KOPT-K1 (cell line): Measurements from ENCODE around the gene PITPNM2.

Experiments used
- H3K27ac ChIP-seq: fragments of 200-600 bp; sonication (generic); 2 replicates; pipeline ENCODE4 v1.5.1; 2016; ENCODE audit warnings: antibody characterized with exemption, mild to moderate bottlenecking, low read depth, low read length; ENCODE audit not compliant: poor library complexity, severe bottlenecking
- H3K36me3 ChIP-seq: fragments of 200-600 bp; sonication (generic); 2 replicates; pipeline ENCODE4 v1.5.1; 2017; ENCODE audit warnings: antibody characterized with exemption, mild to moderate bottlenecking, low read length, moderate library complexity; ENCODE audit not compliant: insufficient read depth
- H3K9me3 ChIP-seq: fragments of 200-600 bp; sonication (generic); 2 replicates; pipeline ENCODE4 v1.5.1; 2017; ENCODE audit warnings: antibody characterized with exemption, low read length, mild to moderate bottlenecking; ENCODE audit not compliant: insufficient read depth, poor library complexity, severe bottlenecking

PITPNM2 gene

DNA sequence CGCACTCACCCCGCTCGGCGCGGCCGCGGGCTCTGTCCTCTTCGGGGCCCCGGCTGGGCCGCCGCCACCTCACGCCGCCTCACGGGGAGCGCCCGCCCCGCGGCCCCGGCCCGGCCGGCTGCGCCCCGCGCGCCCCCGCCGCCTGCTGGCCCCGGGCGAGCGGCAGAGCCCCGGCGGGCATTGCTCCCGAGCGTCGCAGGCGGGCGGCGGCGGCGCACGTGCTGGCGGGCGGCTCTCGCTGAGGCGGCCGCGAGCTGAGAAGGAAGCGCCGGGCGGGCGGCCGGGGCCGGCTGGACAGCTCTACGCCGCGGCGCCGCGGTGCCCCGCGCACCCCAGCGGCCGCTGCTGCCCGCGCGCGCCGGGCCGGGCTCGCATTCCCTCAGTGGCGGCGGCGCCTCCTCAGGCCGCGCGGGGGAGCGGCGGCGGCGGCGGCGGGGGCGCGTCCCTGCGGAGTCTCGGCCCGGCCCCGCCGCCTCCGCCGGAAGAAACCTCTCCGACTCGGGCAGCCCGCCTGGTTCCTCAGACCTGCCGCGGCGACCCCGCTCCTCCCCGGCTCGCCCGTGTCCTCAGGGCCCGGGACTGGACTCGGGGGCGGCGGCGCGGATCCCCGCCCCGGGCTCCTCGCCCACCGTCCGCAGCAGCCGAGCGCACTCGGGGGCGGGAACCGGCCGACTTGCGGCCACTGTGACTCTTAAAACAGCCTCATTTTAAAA is at the start of gene PITPNM2:
Gene PITPNM2 (minus strand): TSS at position 347 of the 713 bp plus-strand sequence. CDS start 116,500 bp downstream, outside the sequence.
- H3K27ac ChIP-seq = peak within 1 kb of the TSS; percentile 89
- H3K36me3 ChIP-seq = peaks cover 35% of the 10 kb centered on the region
- H3K9me3 ChIP-seq = no peaks in the 10 kb centered on the region

DNA sequence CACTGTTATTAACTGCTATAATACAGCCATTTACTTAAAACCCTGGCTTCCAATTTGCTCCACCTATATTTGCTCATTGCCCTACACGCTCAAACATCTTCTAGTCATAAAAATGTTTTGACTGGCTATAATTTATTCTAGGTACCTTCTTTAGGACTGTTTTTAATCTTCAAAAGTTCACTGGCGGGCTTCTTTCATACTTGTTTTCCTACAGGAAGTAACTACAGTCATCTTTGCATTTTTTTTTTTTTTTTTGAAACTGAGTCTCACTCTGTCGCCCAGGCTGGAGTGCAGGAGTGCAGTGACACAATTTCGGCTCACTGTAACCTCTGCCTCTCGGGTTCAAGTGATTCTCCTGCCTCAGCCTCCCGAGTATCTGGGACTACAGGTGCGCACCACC is 49.5 kb upstream of the PITPNM2 start:
- Histone ChIP-seq H3K9me3 (no peaks in the 10 kb centered on the region), H3K27ac (no peak overlapping the region), H3K36me3 (peaks cover 99% of the 10 kb centered on the region)

DNA sequence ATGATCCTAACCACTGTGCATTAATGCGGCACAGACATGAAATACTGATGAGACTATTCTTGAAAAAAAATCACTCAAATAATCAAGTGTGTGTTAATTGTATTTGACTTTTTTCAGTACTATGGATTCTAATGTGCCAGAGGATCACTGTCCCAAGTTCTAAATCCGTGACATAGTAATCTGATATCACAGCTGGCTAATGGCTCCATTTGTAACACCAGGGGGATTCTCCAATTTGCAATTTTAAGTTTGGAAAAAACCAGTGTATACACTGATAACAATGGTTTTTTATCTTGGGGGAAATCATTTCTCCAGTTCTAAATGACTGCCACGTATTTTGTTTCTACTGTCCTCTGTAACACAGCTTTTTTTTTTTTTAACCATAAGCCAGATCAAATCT is 49.0 kb upstream of the PITPNM2 start:
- Histone ChIP-seq H3K9me3 (no peaks in the 10 kb centered on the region), H3K27ac (no peak overlapping the region), H3K36me3 (peaks cover 99% of the 10 kb centered on the region)

DNA sequence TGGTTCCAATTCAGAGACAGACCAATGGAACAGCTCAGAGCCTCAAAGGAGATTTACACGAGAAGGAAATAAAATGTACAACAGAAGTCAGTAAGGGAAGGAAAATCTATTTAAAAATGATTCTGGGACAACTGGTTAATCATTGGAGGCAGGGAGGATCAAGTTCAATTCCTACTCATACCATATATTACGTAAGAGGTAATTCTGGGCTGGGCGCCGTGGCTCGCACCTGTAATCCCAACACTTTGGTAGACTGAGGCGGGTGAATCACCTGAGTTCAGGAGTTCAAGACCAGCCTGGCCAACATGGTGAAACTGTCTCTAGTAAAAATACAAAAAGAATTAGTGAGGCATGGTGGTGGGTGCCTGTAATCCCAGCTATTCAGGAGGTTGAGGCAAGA is 36.7 kb upstream of the PITPNM2 start:
- H3K9me3 ChIP-seq = no peaks in the 10 kb centered on the region
- H3K27ac ChIP-seq = no peak overlapping the region
- H3K36me3 ChIP-seq = peaks cover 99% of the 10 kb centered on the region

DNA sequence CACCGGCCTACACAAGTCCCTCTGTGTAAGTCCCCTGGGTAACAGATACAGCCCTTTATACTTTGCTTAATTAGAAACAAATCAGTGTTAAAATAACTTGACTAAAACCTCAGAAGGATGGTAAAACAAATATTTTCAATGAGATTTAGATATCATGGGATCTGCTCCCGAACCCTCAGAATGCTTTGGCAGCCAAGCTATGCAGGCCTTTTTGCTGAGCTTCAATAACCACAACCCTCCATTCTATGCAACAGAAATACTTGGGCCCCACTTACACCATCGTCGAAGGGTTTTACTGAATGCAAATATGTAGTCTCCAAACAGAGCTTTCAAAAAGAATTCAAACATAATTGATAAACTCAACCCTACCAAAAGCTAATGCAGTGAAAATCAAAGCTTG is 29.3 kb upstream of the PITPNM2 start:
- peaks cover 99% of the 10 kb centered on the region for H3K36me3 ChIP-seq
- no peak overlapping the region for H3K27ac ChIP-seq
- H3K9me3 ChIP-seq = no peaks in the 10 kb centered on the region

DNA sequence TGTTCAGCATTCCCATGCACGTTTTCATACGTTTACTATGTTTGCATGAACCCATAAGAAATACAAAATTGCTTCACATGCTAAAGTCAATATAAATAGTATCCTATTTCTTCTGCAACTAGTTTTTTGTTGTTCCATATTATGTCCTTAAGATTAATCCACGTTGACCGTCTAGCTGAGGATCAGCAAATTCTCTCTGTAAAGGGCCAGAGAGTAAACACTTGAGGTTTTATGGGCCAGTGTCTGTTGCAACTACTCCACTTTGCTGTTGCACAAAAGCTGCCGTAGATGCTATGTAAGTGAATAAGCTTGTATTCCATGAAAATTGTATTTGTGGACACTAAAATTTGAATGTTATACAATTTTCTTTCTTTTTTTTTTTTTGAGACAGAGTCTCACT is 21.1 kb upstream of the PITPNM2 start:
- Histone ChIP-seq H3K9me3 (no peaks in the 10 kb centered on the region), H3K27ac (no peak overlapping the region), H3K36me3 (peaks cover 94% of the 10 kb centered on the region)

DNA sequence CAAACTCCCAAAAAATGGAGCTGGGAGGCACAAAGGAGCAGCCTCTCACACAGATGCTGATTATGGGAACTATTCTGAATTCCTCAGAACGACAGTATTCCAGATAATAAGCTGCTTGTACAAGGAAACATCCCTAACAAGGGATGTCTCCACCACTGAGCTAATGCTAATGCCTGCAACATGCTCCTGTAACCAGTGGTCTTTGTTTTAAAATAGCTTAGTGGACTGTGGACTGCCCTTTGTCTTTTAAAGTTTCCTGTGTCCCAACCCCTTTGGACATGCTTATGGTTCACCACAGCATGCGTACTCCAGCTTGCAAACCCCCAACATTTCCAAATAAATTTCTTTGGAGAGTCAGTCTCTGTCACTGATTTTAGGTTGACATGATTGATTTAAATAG is 16.4 kb upstream of the PITPNM2 start:
- Histone ChIP-seq H3K36me3 (peaks cover 94% of the 10 kb centered on the region), H3K27ac (no peak overlapping the region), H3K9me3 (no peaks in the 10 kb centered on the region)

DNA sequence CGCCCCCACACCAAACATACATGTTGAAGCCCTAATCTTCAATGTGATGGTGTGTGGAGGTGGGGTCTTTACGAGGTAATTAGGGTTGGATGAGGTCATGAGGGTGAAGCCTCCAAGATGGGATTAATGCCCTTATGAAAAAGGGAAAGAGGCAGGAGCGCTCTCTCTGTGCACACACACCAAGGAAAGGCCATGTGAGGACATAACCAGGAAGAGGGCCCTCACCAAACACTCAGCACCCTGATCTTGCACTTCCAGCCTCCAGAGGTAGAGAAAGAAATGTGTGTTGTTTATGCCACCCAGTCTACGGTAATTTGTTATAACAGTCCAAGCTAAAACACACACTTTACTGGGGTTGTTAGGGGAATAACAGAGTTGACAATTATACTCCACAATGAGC is 14.6 kb upstream of the PITPNM2 start:
- Histone ChIP-seq H3K27ac (no peak overlapping the region), H3K9me3 (no peaks in the 10 kb centered on the region), H3K36me3 (peaks cover 94% of the 10 kb centered on the region)

DNA sequence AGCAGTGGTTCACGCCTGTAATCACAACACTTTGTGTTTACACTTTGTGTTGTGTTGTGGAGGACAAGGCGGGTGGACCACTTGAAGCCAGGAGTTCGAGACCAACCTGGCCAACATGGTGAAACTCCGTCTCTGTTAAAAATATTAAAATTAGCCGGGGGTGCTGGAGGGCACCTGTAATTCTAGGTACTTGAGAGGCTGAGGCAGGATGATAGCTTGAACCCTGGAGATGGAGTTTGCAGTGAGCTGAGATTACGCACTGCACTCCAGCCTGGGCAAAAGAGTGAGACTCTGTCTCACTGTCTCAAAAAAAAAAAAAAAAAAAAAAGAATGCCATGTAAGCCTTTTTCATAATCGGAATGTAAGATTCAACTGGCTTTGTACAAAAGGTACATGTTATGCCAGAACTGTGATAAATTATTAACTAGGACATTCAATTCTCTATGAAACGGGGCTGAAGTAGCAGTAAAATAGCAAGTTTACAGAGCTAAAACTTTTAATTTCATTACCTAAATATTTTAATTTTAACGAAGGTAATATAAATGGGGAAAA is 13.9 kb upstream of the PITPNM2 start:
- Histone ChIP-seq H3K36me3 (peaks cover 95% of the 10 kb centered on the region), H3K27ac (no peak overlapping the region), H3K9me3 (no peaks in the 10 kb centered on the region)

DNA sequence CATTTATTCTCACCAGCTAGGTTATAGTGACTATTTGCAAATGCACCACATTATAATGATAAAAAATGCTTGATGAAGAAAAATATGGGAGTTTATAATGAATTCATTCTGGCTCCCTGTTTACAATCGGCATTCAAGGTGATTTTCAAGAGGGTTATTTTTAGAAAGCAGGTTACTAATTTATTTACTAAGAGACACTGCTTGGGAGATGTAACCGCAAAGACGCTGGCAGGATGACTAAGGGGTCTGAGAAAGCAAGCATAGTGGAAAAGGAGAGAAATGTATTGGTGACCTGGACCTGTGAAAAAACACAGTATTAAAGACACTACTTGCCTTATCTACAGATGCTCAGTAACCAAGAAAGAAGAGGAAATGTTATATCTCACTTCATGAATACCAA is 13.3 kb upstream of the PITPNM2 start:
- H3K9me3 ChIP-seq = no peaks in the 10 kb centered on the region
- no peak overlapping the region for H3K27ac ChIP-seq
- H3K36me3 ChIP-seq = peaks cover 96% of the 10 kb centered on the region

DNA sequence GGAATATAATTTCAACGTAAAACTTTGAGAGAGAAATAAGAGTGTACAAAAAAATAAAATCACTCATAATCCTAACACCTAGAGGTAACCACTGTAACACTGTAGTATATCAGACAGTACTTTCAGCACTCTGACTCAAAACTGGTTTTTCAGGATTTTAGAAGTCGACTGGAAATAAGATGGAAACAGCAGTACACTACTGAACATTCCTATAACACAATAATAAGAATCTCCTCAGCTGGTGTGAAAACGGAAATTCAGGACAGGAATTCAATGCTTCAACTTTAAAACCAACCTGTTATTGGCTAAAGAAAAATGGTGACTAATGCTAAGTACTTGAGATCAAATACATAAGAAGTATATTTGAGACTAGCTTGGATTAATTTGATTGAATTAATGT is 12.3 kb upstream of the PITPNM2 start:
- H3K36me3 ChIP-seq = peaks cover 99% of the 10 kb centered on the region
- no peak overlapping the region for H3K27ac ChIP-seq
- H3K9me3 ChIP-seq = no peaks in the 10 kb centered on the region

DNA sequence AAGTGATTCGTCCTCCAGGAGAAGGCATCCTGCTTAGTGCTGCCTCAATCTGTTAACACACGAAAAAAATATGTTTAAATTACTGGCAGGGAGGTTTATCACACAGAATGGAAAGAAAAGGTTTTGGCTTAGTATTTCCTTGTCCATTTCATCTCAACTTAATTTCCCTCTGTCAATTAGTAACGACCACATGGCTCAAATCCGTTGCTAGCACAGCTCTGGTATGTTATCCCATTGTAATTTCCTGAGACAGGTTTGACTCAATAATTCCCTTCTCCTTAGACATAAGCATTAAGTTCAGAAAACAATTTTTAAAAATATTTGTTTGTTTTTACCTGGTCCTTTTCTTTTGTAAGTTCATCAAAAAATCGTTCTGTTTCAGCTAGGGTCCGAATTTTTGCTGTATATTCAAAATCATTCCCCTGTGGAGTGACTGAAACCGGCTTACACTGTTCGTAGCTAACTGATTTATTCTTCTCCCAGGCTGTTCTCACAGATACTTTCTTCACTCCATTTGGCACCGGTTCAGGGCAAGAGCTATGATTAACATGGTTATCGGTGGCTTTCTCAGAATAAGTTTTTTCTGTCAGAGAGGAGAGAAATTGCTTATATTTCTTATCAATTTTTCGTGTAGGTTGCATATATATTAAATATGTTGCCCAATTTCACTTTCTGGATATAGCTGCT is 10.1 kb upstream of the PITPNM2 start:
- Histone ChIP-seq H3K36me3 (peaks cover 99% of the 10 kb centered on the region), H3K27ac (no peak overlapping the region), H3K9me3 (no peaks in the 10 kb centered on the region)

DNA sequence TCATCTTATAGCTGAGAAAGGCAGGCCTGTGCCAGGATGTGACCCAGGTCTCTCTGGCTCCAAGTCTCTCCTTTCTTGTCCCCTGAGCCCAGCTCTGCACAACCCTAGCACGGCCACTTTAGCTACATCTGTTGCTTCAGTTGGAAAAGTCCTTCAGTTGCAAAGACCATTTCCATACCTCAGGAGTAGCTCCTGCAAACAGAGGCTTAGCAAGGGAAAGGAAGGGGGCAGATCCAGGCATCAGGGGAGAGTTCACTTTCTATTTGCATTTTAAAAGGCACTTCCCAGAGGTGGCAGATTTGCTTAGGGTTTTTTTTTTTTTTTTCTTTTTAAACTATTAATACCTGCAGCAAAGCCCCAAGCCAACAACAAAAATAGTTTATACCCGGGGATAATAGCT is 3.0 kb upstream of the PITPNM2 start:
- Histone ChIP-seq H3K9me3 (no peaks in the 10 kb centered on the region), H3K36me3 (peaks cover 54% of the 10 kb centered on the region), H3K27ac (no peak overlapping the region)

DNA sequence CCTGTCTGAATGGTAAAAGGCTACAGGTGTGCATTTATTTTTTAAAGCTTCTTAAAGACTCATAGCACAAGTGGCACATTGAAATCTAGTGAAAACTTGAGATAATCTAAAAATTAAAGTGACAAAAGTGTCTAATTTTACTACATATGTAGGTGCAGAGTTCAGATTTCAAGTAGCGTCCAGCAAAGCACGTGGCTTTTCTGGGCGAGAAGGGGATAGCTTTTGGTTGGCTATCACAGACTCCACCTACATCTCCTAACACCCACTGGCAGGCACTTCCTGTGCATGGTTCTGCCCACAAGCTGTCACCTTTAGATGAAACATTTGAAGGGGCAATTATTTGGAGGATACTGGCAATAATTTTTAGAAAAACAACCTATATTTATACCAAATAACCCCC is 1.9 kb upstream of the PITPNM2 start:
- peak overlapping the region; percentile 2 for H3K27ac ChIP-seq
- peaks cover 51% of the 10 kb centered on the region for H3K36me3 ChIP-seq
- no peaks in the 10 kb centered on the region for H3K9me3 ChIP-seq

DNA sequence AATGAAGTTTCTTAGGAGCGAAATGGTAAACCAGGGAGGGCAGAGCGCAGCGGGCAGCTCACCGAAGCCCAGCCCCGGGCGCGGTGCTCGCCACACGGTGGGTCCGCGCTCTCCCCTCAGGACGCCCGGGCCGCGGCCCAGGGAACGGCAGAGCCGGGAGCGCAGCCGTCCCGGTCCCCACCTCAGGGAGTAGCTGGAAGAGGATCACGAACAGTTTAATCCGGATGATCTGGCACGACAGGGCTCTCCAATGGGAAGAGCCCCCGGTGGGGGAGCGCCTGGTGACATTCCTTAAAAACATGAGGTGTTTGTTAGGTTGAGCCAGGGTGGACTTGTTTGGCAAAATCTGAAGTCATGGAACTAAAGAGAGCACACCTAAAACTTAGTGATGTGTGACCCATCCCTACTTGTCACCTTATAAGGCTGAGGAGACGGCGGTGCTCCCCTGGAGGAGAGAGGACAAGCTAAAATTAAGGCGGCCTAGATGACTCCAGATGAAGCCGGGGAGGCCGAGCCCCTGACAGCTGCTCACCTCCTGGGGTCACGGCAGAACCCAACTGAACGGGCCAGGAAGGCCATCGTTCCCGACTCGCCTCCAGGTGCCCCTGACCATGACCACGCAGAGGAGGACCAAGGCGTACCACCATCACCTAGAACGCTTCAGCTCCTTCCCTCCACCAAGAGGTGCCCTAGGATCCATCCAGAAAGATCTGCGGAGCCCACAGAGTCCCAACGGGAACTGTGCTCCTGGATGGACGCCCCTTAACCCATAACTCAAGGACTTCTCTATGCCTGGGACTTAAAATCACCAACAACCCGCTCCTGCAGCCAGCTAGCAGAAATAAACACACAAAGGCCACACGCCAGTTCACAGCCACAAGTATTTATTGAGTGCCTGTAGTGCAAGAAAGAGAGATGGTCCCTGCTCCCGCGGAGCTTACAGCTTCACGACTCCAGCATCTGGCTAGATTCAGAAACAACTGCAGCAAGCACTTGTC is 866 bp upstream of the PITPNM2 start:
- Histone ChIP-seq H3K9me3 (no peaks in the 10 kb centered on the region), H3K27ac (peak overlapping the region; percentile 89), H3K36me3 (peaks cover 41% of the 10 kb centered on the region)
